MM.1S (cell line): ENCODE data around the gene PLS3.
"Not testable (repeated sequence)": the region's sequence is repeated elsewhere in the genome, so short reads cannot be mapped to it uniquely, and the experiment has no call there.

ENCODE experiments used
- DNase-seq: peaks from one replicate; pipeline ENCODE4 v3.0.0-alpha.2; 2015
- H2AFZ ChIP-seq: fragments of 300-600 bp; sonication (generic); 2 replicates; pipeline ENCODE4 v1.6.0; 2016; ENCODE audit warnings: antibody characterized with exemption, low read length
- H3F3A ChIP-seq: fragments of 300-600 bp; sonication (generic); 2 replicates; pipeline ENCODE4 v1.6.1; 2016; ENCODE audit warnings: mild to moderate bottlenecking, antibody characterized with exemption, low read length, moderate library complexity, mixed read lengths; ENCODE audit not compliant: insufficient read depth
- H3K27ac ChIP-seq: fragments of 300-600 bp; sonication (generic); 2 replicates; pipeline ENCODE4 v1.5.1; 2016; ENCODE audit warnings: mild to moderate bottlenecking, low read length
- H3K27me3 ChIP-seq: fragments of 300-600 bp; sonication (generic); replicated peaks from 2 replicates; pipeline ENCODE4 v1.6.0; 2016; ENCODE audit warnings: low read length; ENCODE audit not compliant: insufficient read depth
- H3K36me3 ChIP-seq: fragments of 300-600 bp; sonication (generic); replicated peaks from 2 replicates; pipeline ENCODE4 v1.6.1; 2016; ENCODE audit warnings: mild to moderate bottlenecking, low read length, mixed read lengths; ENCODE audit not compliant: insufficient read depth
- H3K4me1 ChIP-seq: fragments of 300-600 bp; sonication (generic); 2 replicates; pipeline ENCODE4 v1.6.1; 2016; ENCODE audit warnings: low read length, mixed read lengths
- H3K4me2 ChIP-seq: fragments of 300-600 bp; sonication (generic); 2 replicates; pipeline ENCODE4 v1.6.0; 2016; ENCODE audit warnings: low read depth, low read length
- H3K4me3 ChIP-seq: fragments of 300-600 bp; sonication (generic); 2 replicates; pipeline ENCODE4 v1.5.1; 2016; ENCODE audit warnings: low read length, mixed read lengths
- H3K79me2 ChIP-seq: fragments of 300-600 bp; sonication (generic); 2 replicates; pipeline ENCODE4 v1.6.1; 2016; ENCODE audit warnings: mixed run types, low read length, mixed read lengths
- H3K9ac ChIP-seq: fragments of 300-600 bp; sonication (generic); 2 replicates; pipeline ENCODE4 v1.6.1; 2016; ENCODE audit warnings: low read length, mixed read lengths
- H3K9me2 ChIP-seq: fragments of 300-600 bp; sonication (generic); replicated peaks from 2 replicates; pipeline ENCODE4 v1.6.1; 2016; ENCODE audit warnings: mild to moderate bottlenecking, low read length, mixed read lengths; ENCODE audit not compliant: insufficient read depth
- H3K9me3 ChIP-seq: fragments of 300-600 bp; sonication (generic); replicated peaks from 2 replicates; pipeline ENCODE4 v1.6.1; 2016; ENCODE audit warnings: mild to moderate bottlenecking, low read length, mixed read lengths; ENCODE audit not compliant: insufficient read depth
- H4K20me1 ChIP-seq: fragments of 300-600 bp; sonication (generic); 2 replicates; pipeline ENCODE4 v1.6.1; 2016; ENCODE audit warnings: mild to moderate bottlenecking, low read length, moderate library complexity, mixed read lengths; ENCODE audit not compliant: insufficient read depth
- CTCF ChIP-seq: fragments of 300-600 bp; sonication (generic); IDR thresholded peaks from 2 replicates; pipeline ENCODE4 v1.5.1; 2016; ENCODE audit warnings: antibody characterized with exemption, low read length, mixed read lengths
- EZH2 ChIP-seq: fragments of 300-600 bp; sonication (generic); optimal IDR thresholded peaks from 2 replicates; pipeline ENCODE3; 2017; ENCODE audit warnings: low read depth, mild to moderate bottlenecking, antibody characterized with exemption, low read length, mixed read lengths
- EZH2phosphoT487 ChIP-seq: fragments of 300-600 bp; sonication (generic); IDR thresholded peaks from 2 replicates; pipeline ENCODE4 v1.6.1; 2018; ENCODE audit warnings: antibody characterized with exemption, low read length

Gene PLS3

GRCh38 chrX:115642311-115642710, 81.3 kb downstream of the PLS3 start:
- H2AFZ ChIP-seq = no peak overlapping the region
- no peak overlapping the region for H3K4me2 ChIP-seq
- no peak overlapping the region for H3K27ac ChIP-seq
- H4K20me1 ChIP-seq = no peaks in the 10 kb centered on the region
- H3K27me3 ChIP-seq = no peaks in the 10 kb centered on the region
- no peaks in the 10 kb centered on the region for H3K9me3 ChIP-seq
- no peaks in the 10 kb centered on the region for H3K4me1 ChIP-seq
- H3K9me2 ChIP-seq = no peaks in the 10 kb centered on the region
- H3F3A ChIP-seq = no peaks in the 10 kb centered on the region
- H3K79me2 ChIP-seq = no peaks in the 10 kb centered on the region
- no peak for DNase-seq
- H3K9ac ChIP-seq = no peak overlapping the region
- no peaks in the 10 kb centered on the region for H3K36me3 ChIP-seq
- H3K4me3 ChIP-seq = no peak overlapping the region
- TF ChIP-seq EZH2phosphoT487 (no peak), EZH2 (no peak), CTCF (no peak)

GRCh38 chrX:115642895-115643530, 82.0 kb downstream of the PLS3 start:
- no peak overlapping the region for H2AFZ ChIP-seq
- H3K27me3 ChIP-seq = no peaks in the 10 kb centered on the region
- no peaks in the 10 kb centered on the region for H3K9me2 ChIP-seq
- peak; percentile 56 for DNase-seq
- H3K4me3 ChIP-seq = no peak overlapping the region
- no peaks in the 10 kb centered on the region for H3K4me1 ChIP-seq
- H3F3A ChIP-seq = no peaks in the 10 kb centered on the region
- H3K27ac ChIP-seq = no peak overlapping the region
- no peak overlapping the region for H3K9ac ChIP-seq
- TF ChIP-seq EZH2phosphoT487 (no peak), EZH2 (no peak), CTCF (peak; percentile 91)
- no peaks in the 10 kb centered on the region for H3K79me2 ChIP-seq
- H4K20me1 ChIP-seq = no peaks in the 10 kb centered on the region
- no peaks in the 10 kb centered on the region for H3K9me3 ChIP-seq
- no peaks in the 10 kb centered on the region for H3K36me3 ChIP-seq
- no peak overlapping the region for H3K4me2 ChIP-seq

GRCh38 chrX:115644397-115644796, 83.4 kb downstream of the PLS3 start:
- H3K36me3 ChIP-seq = not testable (repeated sequence)

GRCh38 chrX:115649461-115650063, 88.6 kb downstream of the PLS3 start:
- TF ChIP-seq EZH2 (no peak), EZH2phosphoT487 (no peak), CTCF (no peak)
- Histone ChIP-seq H3K36me3 (no peaks in the 10 kb centered on the region), H3K27ac (no peak overlapping the region), H3K9me2 (no peaks in the 10 kb centered on the region), H3K4me1 (no peaks in the 10 kb centered on the region), H3K27me3 (no peaks in the 10 kb centered on the region), H3K9me3 (no peaks in the 10 kb centered on the region), H3K79me2 (no peaks in the 10 kb centered on the region), H4K20me1 (no peaks in the 10 kb centered on the region), H3K4me2 (no peak overlapping the region), H3K4me3 (no peak overlapping the region), H2AFZ (no peak overlapping the region), H3F3A (no peaks in the 10 kb centered on the region), H3K9ac (no peak overlapping the region)
- no peak for DNase-seq

More at GRCh38 chrX:115644397-115644796, 83.4 kb downstream of the PLS3 start:
- not testable (repeated sequence) for H2AFZ ChIP-seq, H4K20me1 ChIP-seq, DNase-seq, H3K27me3 ChIP-seq, H3F3A ChIP-seq, H3K4me2 ChIP-seq, H3K9ac ChIP-seq, H3K9me2 ChIP-seq, H3K79me2 ChIP-seq, H3K4me1 ChIP-seq, H3K9me3 ChIP-seq, H3K27ac ChIP-seq, H3K4me3 ChIP-seq
